ENCODE measurements around the gene UST.
"Not testable (repeated sequence)": the region's sequence is repeated elsewhere in the genome, so short reads cannot be mapped to it uniquely, and the experiment has no call there.

UST gene

DNA sequence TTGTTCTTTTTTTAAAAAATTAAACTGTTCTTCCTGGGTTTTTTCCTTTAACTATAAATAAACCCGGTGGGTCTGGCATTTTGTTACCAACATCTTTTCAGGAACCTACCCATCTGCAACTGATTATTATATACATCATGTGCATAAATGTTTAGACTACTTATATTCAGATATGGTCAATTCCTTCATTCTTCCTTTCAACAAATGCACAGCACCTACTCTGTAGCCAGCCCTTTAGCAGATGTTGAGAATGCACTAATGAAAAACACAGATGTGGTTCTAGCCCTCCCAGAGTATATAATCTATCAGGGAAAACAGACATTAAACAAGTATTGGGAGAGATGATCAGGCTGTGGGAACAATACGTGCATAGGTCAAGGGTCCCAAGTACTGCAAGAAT, 237.1 kb downstream of the UST start:
- no peak for DNase-seq

DNA sequence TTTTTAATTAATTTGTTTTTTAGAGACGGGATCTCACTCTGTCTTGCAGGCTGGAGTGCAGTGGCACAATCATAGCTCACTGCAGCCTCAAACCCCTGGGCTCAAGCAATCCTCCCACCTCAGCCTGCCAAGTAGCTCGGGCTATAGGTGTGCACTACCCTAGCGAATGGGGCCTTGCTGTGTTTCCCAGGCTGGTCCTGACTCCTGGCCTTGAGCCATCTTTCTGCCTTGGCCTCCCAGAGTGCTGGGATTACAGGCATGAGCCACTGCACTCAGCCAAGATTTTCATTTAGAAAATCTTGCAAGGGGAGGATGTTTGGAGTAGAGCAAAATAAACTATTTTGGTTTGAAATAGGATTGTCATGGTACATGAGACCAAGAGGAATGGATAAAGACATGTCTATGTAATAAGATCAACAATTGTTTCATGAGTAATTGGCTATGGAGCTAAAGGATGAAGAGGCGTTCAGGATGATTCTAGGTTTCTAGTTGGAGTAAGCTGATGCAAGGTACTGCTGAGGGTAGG, 237.8 kb downstream of the UST start:
- DNase-seq = no peak

DNA sequence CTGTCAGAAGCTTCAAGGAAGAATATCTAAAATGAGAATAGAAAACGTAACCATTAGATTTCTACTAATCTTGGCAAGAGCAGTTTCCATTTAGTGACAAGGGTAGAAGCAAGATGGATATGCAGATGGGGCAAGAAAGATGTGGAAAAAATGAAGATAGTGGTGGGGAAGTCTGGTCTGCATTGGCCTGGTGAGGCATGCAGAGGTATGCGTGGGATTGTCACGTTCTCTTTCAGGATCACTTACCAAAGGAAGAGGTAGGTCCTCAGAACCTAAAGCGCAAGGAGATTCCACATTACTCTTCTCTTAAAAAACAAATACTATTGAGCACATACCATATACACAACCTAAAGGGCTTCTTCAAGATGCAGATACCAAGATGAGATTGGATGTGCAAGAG, 238.7 kb downstream of the UST start:
- no peak for DNase-seq

DNA sequence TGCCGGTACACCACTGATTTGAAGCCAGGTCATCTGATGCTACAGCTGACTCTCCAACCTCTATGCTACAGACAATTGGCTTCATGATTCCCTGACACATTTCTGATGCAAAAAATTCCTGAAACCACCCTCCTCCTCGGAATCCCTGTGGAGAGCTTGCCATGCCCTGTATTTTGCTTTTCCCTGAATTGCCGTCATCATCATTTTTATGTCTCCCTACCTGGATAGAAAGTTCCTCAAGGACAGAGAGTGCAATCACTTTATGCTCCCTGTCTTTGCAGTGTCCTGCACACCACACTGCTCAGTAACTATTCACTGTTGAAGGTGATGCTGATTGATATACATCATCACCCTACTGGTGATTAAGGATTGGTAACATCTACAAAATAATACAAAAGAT, 239.8 kb downstream of the UST start:
- DNase-seq = no peak

DNA sequence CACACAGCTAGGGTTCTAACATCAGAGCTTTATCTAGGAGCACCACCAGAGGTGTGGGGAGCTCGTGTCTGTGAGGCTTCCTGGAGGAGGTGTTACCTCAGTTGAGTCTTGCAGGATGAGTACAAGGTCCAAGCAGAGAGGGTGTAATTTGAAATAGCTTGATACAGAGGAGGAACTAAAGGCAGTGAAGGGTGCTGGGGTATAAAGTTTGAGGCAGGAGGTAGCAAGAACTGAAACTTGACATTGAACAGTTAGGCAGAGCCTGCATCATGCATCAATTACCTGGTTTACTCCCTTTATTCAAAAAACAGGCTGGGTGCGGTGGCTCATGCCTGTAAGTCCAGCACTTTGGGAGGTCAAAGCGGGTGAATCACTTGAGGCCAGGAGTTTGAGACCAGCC, 241.2 kb downstream of the UST start:
- no peak for DNase-seq

DNA sequence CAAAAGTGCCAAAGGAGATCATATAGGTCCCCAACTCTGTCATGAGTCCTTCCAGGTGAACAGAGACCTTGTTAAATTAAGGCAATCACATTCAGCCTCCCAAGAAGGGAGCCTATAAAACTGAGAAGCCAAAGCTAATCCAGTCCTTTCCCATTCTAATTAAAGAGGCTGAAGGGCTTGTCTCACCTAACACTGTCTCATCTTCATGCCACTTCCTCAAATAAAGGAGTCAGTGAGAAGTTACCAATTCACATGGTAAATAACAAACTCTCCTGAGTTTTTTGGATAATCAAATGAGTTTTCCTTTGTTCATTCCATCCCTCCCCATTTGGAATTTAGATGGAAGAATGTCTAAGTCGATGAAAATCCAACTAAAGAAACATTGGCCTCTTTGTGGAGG, 242.8 kb downstream of the UST start:
- DNase-seq = no peak

DNA sequence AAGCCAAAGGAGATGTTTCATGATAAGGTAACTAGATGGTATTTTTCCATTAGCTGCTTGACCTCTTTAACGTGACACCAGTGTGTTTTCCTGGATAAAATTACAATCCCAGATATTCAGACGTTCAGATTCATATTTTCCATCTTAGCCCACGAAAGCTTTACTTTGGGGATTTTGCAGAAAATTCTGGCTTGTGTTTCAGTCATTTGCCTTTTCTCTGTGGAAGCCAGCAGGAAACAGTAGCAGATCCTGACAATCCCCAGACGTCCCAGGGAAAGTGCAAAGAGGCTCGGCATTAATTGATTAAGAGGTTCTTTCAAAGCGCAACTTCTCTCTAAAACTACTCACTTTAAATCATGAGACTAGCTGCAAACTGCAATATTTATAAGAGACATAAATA, 243.6 kb downstream of the UST start:
- DNase-seq = no peak

DNA sequence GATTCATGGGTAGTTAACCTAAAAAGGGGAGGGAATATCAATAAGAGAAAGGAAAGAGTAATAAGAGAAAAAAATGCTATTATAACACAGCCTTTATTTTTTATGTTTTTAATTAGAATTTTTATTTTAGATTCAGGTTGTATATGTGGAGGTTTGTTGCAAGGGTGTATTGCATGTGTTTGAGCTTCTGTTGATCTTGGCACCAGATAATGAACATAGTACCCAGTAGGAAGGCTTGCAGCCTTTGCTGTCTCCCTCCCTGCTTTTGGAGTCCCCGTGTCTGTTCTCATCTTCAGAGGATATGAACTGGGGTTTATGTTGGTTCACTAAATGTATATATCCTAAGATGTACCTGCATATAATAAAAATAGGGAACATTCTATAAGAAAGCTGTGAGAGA, 250.0 kb downstream of the UST start:
- DNase-seq = no peak

DNA sequence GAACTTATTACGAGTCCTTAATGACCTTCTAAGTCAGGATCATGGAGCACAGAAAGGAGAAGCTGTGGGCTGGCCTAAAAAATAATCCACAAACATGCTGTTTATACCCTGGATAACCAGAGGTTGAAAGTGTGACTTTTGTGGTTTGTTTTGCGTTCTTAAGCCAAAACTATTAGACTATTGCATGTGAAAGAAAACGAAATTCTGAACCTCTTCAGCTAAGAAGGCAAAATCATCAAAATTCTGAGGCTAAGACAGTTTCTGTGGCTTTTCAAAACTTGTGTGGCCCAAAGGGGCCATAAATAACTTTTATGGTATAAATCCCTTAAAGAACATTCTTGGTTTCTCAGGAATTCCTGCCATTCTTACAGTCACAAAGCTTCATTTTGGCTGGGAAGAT, 251.0 kb downstream of the UST start:
- DNase-seq = no peak

DNA sequence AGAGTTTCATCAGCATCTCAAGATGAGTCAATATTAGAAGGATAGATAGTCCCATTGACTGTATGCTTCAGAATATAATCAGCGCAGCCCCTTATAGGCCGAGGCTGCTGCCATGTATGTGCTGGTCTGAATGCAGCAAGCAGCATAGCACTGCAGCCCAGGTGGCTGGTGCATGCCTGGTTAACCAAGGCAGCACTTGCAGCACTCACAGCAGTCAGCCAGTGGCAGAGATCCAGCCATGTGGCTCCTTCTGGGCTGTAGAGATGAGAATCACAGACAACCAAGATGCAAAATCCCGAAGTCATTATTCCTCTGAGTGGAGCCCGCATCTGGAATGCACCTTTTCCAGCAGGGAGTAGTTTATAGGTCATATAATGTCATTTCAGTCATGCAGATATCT, 251.9 kb downstream of the UST start:
- DNase-seq = no peak

DNA sequence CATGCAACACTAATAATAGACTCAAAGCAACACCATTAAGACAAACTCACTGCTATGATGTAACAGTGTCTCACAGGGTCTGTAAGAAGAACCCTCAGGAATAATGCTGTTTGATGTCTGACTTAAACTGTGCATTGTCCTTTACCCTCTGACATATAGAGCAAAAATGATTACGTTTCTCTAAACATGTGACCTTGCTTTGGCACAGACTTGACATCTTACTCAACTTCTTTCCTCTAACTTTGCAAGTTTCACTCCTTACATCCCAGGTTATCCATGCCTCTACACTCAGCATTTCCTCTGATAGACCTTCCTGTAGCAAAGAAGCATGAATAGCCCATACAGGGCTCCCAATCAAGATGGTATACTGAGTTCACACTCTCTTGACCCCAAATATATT, 252.7 kb downstream of the UST start:
- DNase-seq = no peak

DNA sequence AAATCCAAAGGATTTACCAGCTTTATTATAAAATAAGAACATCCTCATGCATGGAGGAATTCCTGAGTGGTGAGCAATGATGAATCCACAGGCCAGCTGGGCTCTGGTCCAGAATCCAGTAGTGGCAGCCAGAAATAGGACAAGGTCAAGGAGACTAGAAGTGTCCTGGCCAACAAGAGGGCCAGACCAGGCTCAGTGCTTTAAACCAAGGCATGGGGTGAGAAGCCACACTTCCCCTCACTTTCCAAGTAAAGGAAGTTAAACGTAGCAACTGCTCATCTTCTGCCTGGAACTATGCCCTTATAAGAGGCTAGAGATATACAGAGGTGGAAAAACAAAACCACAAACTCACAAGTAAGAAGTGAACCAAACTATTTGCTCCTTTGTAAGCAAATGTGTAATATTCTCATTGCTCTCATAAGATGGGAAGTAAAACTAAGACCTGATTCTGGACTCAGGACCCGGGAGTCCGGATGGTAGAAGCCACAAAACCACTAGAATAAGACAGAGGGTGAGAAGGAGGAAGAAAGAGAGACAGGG, 253.2 kb downstream of the UST start:
- DNase-seq = no peak

DNA sequence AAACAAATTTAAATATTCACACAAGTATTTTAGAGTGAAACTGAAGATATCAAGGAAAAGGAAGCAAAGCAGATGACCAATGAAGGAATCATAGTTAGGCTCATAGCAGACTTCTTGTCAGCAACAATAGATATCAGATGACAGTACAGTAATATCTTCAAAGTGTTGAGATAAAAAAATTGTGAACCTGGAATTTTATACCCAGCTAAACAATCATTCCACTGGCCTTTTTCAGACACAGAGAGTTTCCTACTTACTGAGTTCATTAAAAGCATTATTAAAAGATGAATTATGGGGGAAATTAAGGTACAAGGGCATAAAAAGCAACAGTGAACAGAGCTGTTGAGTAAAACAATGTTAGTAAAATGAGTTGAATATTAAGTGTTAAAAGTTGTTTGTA, 254.6 kb downstream of the UST start:
- no peak for DNase-seq

DNA sequence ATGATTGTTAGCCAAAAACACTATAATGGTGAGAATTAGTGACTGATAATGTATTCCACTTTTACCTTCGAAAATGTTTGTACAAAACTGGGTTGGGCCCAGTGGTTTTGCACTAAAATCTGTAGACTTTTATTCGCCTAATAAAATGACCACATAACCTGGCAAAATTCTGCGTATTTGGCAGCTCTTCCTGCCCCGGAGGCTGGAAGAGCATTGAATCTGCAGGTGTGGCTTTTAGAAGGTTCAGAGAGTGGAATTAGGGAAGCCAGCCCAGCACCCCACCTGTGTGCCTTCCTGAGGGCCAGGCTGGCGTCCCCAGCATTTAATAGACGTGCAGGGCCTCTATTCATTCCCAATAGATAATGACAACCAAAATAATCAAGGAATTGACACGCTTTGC, 256.7 kb downstream of the UST start:
- no peak for DNase-seq

DNA sequence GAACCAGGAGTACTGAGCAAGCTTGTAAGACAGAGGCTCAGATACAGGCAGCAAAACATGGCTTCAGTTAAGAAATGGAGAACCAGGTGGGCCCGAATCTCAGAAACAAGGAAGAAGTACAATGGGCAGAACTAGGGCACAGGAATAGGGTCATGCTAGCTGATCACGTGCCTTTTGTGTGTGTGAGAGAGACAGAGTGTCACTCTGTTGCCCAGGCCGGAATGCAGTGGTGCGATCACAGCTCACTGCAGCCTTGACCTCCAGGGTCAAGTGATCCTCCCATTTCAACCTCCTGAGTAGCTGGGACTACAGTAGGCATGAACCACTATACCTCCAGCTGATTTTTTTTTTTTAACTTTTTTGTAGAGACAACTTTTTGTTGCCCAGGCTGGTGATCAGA, 257.8 kb downstream of the UST start:
- DNase-seq = no peak

DNA sequence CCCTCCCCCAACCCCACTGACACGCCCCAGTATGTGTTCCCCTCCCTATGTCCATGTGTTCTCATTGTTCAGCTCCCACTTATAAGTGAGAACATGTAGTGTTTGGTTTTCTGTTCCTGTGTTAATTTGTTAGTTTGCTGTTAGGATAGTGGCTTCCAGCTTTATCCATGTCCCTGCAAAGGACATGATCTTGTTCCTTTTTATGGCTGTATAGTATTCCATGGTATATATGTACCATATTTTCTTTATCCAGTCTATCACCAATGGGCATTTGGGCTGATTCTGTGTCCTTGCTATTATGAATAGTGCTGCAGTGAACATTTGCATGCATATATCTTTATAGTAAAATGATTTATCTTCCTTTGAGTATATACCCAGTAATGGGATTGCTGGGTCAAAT, 259.4 kb downstream of the UST start:
- not testable (repeated sequence) for DNase-seq

DNA sequence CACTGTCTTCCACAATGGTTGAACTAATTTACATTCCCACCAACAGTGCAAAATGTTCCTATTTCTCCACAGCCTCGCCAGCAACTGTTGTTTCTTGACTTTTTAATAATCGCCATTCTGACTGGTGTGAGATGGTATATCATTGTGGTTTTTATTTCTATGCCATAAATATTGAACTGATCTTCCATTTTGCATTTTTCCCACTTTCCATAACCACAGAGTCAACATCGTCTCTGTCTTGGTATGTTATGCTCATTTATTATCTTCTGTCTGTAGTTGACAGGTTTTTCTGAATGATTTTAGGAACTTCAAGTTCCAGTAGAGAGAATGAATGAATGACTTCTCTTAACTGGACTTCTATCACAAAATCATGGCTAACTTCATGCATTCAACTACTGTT, 259.8 kb downstream of the UST start:
- no peak for DNase-seq

DNA sequence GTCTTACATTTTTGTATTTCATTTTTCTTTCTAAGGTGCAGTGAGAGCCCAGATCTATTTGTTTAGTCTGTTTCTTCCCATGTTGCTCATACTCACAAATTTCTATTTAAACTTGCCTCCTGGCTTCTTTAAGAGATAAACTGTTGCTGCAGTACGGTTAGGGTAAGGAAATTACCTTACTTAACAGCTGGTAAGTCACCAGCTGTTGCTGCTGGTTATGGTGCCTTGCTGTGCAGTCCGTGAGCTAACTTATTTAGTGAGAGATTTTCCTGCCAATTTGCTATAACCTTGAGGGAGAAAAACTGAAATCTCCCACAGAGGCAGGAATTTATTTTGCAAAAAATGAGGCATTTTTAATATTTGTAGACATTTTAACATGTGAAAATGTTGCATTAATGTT, 261.0 kb downstream of the UST start:
- no peak for DNase-seq

DNA sequence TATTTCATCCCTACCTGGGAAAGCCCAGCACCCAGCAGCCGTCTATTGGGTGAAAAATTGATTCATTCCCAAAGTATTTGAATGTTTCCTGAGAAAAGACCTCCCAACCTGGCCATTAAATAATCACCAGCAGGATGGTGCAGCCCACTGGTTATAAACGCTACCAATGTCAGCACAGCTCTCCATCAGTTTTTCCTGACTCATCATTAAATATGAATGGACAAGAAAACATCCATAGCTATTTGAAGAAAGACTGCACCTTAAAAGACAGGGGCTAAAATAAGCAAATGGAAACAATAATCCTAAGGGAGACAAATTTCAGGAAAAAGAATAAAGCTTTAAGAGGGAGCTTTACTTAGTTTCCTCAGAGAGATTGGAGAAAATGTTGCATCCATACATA, 261.9 kb downstream of the UST start:
- no peak for DNase-seq

DNA sequence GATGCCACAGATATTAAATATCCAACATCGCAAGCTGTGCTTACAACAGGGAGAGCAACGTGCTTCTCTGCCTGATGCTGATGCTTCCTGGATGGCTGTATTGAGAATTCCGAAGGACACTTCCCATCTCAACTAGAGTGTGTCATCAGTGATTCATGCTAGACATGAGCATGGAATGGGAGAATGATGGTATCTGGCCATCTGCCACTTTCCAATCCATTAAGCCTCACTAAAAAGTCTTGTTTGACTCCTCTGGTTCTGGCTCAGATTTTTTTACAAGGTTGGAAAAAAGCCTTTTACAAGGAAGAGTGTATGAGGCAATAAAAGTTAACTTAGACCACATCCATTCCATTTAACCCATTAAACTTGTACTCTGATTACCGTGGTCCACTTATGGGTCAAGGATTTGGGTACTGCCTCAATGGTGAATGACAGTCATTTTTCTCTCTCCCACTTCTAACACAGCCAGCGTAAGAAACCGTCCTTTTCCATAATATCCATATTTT, 265.3 kb downstream of the UST start:
- DNase-seq = no peak

DNA sequence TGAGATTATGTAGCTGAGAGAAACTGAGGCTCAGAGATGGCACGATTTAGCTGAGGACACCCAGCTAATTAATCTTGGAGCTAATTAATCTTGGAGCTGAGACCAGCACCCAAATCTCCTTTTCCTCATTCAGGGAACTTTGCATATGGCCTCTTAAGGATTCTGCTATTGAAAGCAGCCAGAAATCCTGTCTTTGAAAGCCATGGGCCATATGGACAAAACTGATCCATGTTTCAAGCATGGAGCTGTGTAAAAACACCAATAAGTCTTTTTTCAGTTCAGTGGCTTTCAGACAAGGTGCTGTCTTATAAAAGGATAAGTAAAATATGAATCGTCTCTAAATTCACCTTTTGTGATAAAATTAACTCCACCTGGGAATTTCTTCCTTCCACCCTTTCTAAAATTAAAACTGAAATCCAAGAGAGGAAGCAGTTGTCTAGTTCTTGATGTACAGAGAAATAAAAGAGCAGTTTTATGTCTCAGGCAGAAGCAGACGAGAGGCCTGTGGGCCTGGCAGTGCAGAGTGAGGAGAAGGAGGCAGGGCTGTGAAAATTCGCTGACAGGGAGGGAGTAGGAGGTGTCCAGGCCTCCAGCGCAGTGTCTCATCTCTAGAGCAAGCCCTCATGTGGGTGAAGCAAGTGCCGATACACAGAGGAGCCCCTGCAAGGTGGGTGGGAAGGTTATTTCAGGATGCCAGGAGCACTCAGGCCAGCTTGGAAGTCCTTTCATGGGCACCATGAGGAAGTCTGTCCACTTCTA, 266.9 kb downstream of the UST start:
- DNase-seq = no peak

DNA sequence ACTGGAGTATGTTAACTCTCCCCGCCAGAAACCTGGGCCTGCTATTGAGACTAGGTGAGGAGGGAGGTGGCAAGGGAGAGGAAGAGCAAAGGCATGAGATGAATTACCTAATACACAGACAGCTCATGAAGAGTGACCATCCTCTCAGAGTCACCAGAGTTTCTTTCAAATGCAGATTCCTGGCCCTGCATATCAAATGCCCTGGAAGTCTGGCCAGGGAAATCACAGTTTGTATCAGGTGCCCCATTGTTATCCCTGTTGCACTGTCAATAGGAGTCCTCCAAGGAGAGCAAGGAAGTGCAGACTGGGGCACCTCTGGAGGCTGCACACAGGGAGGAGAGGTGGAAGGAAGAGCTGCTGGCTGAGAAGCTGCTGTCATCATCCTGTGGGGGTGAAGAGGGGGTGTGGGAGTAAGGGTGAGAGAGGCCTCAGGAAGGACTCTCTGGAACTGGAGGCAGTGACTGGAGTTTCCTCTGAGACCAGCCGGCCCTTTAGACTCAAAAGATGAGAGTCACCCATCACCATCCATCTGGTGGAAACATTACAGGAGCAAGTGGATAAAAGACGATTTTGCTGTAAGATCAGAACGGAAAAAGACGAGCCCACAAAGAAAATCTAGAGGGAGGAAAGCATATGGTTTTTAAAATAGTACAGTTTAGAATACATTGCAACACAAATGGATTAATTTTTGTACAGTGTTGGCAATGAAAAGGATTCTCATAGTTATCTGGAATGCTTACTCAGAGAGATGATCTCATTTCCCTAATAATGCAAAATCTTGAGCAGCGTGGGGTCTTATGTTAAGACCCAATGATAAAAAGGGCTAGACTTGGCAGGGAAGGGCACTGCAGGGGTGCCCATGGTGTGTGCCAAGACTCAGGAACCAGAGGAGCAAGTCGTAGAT, 268.1 kb downstream of the UST start:
- DNase-seq = no peak
